OCI-LY1 (cell line): ENCODE results near the gene ZNF598.

Source experiments
- H2AFZ ChIP-seq: fragments of 200-600 bp; sonication (generic), shearing (Covaris generic); 2 replicates; pipeline ENCODE4 v1.6.0; 2014; ENCODE audit warnings: antibody characterized with exemption, mild to moderate bottlenecking, low read length
- H3F3A ChIP-seq: fragments of 200-600 bp; sonication (generic), shearing (Covaris generic); 2 replicates; pipeline ENCODE4 v1.6.0; 2014; ENCODE audit warnings: mild to moderate bottlenecking, antibody characterized with exemption, low read length, moderate library complexity; ENCODE audit not compliant: insufficient read depth
- H3K27ac ChIP-seq: fragments of 200-600 bp; sonication (generic); 2 replicates; pipeline ENCODE4 v1.5.1; 2014; ENCODE audit warnings: low read length, mixed run types, mild to moderate bottlenecking, low read depth; ENCODE audit not compliant: poor library complexity, severe bottlenecking
- H3K27me3 ChIP-seq: fragments of 200-600 bp; sonication (generic); 2 replicates; pipeline ENCODE4 v1.6.0; 2014; ENCODE audit warnings: antibody characterized with exemption, mild to moderate bottlenecking, low read length, moderate library complexity; ENCODE audit not compliant: insufficient read depth
- H3K36me3 ChIP-seq: fragments of 200-600 bp; sonication (generic); 2 replicates; pipeline ENCODE4 v1.6.1; 2014; ENCODE audit warnings: mild to moderate bottlenecking, antibody characterized with exemption, low read length, moderate library complexity, mixed read lengths; ENCODE audit not compliant: insufficient read depth
- H3K4me1 ChIP-seq: fragments of 200-600 bp; sonication (generic); 2 replicates; pipeline ENCODE4 v1.5.1; 2014; ENCODE audit warnings: mild to moderate bottlenecking, low read length, moderate library complexity; ENCODE audit not compliant: insufficient read depth, severe bottlenecking
- H3K4me2 ChIP-seq: fragments of 200-600 bp; sonication (generic), shearing (Covaris generic); 2 replicates; pipeline ENCODE4 v1.6.1; 2014; ENCODE audit warnings: low read length
- H3K4me3 ChIP-seq: fragments of 200-600 bp; sonication (generic); 2 replicates; pipeline ENCODE4 v1.5.1; 2014; ENCODE audit warnings: low read length, low read depth, mild to moderate bottlenecking, mixed read lengths; ENCODE audit not compliant: poor library complexity, severe bottlenecking
- H3K79me2 ChIP-seq: fragments of 200-600 bp; shearing (Covaris generic); 2 replicates; pipeline ENCODE4 v1.6.1; 2016; ENCODE audit warnings: mixed run types, low read length, mixed read lengths; ENCODE audit not compliant: insufficient read depth
- H3K9ac ChIP-seq: fragments of 200-600 bp; sonication (generic), shearing (Covaris generic); 2 replicates; pipeline ENCODE4 v1.6.1; 2014; ENCODE audit warnings: mild to moderate bottlenecking, low read length, mixed read lengths
- H3K9me2 ChIP-seq: fragments of 200-600 bp; sonication (generic), shearing (Covaris generic); 2 replicates; pipeline ENCODE4 v1.6.1; 2014; ENCODE audit warnings: low read depth, mild to moderate bottlenecking, low read length, mixed read lengths
- H3K9me3 ChIP-seq: fragments of 200-600 bp; shearing (Covaris generic); 2 replicates; pipeline ENCODE4 v1.6.1; 2014; ENCODE audit warnings: low read length, mixed read lengths
- H4K20me1 ChIP-seq: fragments of 200-600 bp; sonication (generic), shearing (Covaris generic); 2 replicates; pipeline ENCODE4 v1.6.0; 2016; ENCODE audit warnings: mild to moderate bottlenecking, low read length; ENCODE audit not compliant: insufficient read depth
- EZH2 ChIP-seq: fragments of 200-600 bp; sonication (generic), shearing (Covaris generic); IDR thresholded peaks from 2 replicates; pipeline ENCODE4 v1.8.0; 2017; ENCODE audit warnings: borderline replicate concordance, mixed run types, mild to moderate bottlenecking, antibody characterized with exemption, low read length, moderate library complexity, mixed read lengths
- TF ChIP-seq, protein P1 (sequence below): fragments of 200-600 bp; sonication (generic), shearing (Covaris generic); IDR thresholded peaks from 2 replicates; pipeline ENCODE4 v1.5.1; 2017; ENCODE audit warnings: mild to moderate bottlenecking, antibody characterized with exemption, low read length, moderate library complexity, mixed read lengths

ZNF598 gene

DNA sequence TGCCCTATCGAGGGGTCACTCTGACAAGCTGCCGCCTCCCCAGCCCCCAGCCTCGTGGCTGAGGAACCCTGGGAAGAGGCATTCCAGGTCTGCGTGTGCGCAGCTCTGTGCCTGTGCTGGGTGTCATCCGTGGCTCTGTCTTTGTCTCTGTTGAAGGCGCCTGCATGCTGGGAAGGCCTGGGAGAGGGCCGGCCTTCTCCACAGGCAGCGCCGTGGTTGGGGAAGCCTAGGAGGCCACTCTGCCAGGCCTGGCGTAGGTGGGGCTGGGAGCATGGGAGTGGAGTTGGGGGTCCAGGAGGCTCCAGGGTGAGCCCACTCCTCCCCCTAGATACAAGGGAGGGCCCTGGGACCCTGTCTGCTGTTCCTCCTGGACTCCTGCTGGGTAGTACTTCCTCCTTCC lies 20.4 kb upstream of the ZNF598 start:
- H3K4me3 ChIP-seq: no peak overlapping the region
- H3K9me3 ChIP-seq: no peaks in the 10 kb centered on the region
- no peaks in the 10 kb centered on the region for H3K79me2 ChIP-seq
- H3K9me2 ChIP-seq: no peaks in the 10 kb centered on the region
- no peak overlapping the region for H3K4me2 ChIP-seq
- H3K4me1 ChIP-seq: peaks cover 4% of the 10 kb centered on the region
- no peak overlapping the region for H3K27ac ChIP-seq
- peaks cover 28% of the 10 kb centered on the region for H3K27me3 ChIP-seq
- no peak overlapping the region for H3K9ac ChIP-seq
- no peaks in the 10 kb centered on the region for H4K20me1 ChIP-seq
- H3F3A ChIP-seq: no peaks in the 10 kb centered on the region
- no peaks in the 10 kb centered on the region for H3K36me3 ChIP-seq
- H2AFZ ChIP-seq: no peak overlapping the region
- TF ChIP-seq EZH2: no peak
- TF ChIP-seq, protein P1, sequence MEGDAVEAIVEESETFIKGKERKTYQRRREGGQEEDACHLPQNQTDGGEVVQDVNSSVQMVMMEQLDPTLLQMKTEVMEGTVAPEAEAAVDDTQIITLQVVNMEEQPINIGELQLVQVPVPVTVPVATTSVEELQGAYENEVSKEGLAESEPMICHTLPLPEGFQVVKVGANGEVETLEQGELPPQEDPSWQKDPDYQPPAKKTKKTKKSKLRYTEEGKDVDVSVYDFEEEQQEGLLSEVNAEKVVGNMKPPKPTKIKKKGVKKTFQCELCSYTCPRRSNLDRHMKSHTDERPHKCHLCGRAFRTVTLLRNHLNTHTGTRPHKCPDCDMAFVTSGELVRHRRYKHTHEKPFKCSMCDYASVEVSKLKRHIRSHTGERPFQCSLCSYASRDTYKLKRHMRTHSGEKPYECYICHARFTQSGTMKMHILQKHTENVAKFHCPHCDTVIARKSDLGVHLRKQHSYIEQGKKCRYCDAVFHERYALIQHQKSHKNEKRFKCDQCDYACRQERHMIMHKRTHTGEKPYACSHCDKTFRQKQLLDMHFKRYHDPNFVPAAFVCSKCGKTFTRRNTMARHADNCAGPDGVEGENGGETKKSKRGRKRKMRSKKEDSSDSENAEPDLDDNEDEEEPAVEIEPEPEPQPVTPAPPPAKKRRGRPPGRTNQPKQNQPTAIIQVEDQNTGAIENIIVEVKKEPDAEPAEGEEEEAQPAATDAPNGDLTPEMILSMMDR: no peak

GRCh38 chr16:2029350-2029749 lies 19.7 kb upstream of the ZNF598 start:
- Histone ChIP-seq H3K9ac (no peak overlapping the region), H3F3A (no peaks in the 10 kb centered on the region), H3K36me3 (no peaks in the 10 kb centered on the region), H3K9me3 (no peaks in the 10 kb centered on the region), H4K20me1 (no peaks in the 10 kb centered on the region), H3K4me1 (peaks cover 4% of the 10 kb centered on the region), H3K27ac (no peak overlapping the region), H3K9me2 (no peaks in the 10 kb centered on the region), H3K27me3 (peaks cover 28% of the 10 kb centered on the region), H3K79me2 (no peaks in the 10 kb centered on the region), H2AFZ (no peak overlapping the region), H3K4me2 (no peak overlapping the region), H3K4me3 (no peak overlapping the region)
- TF ChIP-seq, protein P1: no peak
- TF ChIP-seq EZH2: no peak

DNA sequence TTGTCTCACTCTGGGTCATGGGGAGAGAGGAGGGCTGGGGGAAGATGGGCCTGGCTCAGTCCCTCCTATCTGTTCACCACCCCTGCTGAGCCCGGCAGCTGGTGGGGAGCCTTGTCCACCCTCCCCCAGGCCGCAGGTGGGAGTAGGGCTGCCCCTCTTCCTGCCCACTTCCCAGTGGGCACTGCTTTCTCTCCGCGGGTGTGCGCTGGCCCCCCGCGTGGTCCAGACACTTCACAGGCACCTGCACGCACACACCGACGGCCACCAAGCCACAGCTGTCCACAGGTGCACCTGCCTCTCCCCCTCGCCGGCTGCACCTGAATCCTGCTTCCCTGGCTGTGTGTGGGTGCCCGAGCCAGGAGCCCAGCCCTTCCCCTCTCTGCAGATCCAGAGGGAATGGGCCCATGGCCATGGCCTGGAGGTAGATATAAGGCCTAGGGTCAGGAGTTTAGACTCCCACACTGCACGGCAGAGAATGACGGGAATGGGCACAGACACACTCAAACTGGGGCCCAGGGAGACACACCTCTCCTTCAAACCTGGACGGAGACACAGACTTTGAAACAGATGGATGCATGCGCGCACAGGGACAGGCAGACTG lies 19.1 kb upstream of the ZNF598 start:
- no peaks in the 10 kb centered on the region for H3K79me2 ChIP-seq
- H3K4me2 ChIP-seq: no peak overlapping the region
- no peaks in the 10 kb centered on the region for H3K36me3 ChIP-seq
- no peaks in the 10 kb centered on the region for H3K9me2 ChIP-seq
- H4K20me1 ChIP-seq: no peaks in the 10 kb centered on the region
- H2AFZ ChIP-seq: no peak overlapping the region
- no peak overlapping the region for H3K9ac ChIP-seq
- no peaks in the 10 kb centered on the region for H3K9me3 ChIP-seq
- peaks cover 4% of the 10 kb centered on the region for H3K4me1 ChIP-seq
- no peak overlapping the region for H3K27ac ChIP-seq
- no peak for TF ChIP-seq EZH2
- TF ChIP-seq, protein P1: no peak
- no peak overlapping the region for H3K4me3 ChIP-seq
- peaks cover 28% of the 10 kb centered on the region for H3K27me3 ChIP-seq
- no peaks in the 10 kb centered on the region for H3F3A ChIP-seq
